DND-41 (cell line): Measurements from ENCODE around the gene OLFML1.

Experiments used
- EZH2 ChIP-seq: IDR thresholded peaks from 3 replicates; pipeline ENCODE4 v1.6.1; 2012; ENCODE audit warnings: borderline replicate concordance, low read depth, mild to moderate bottlenecking, moderate library complexity, low read length, inconsistent platforms; ENCODE audit not compliant: severe bottlenecking
- TF ChIP-seq, protein P1 (sequence below): IDR thresholded peaks from 2 replicates; pipeline ENCODE4 v1.5.1; 2012; ENCODE audit warnings: borderline replicate concordance, low read length, moderate library complexity, mild to moderate bottlenecking; ENCODE audit not compliant: poor library complexity, severe bottlenecking; ENCODE audit errors: extremely low read depth

DNA sequence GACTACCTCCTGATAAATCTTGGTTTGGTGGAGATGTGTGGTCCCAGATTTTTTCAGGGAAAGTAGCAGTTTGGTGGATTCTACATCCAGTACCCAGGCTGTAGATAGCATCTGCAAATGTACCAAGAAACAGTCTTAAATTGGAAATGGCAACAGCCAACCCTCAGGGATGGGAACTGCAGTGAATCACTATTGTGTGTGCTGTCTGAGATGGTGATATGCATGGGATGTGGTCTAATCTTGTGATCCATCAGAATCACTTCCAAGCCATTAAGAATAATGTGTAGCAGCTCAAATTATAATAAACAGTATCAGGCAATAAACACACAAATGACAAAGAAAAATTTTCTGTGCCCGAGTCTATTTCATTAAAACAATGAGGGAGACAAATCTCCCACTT is 3.4 kb downstream of the OLFML1 start:
- TF ChIP-seq, protein P1, sequence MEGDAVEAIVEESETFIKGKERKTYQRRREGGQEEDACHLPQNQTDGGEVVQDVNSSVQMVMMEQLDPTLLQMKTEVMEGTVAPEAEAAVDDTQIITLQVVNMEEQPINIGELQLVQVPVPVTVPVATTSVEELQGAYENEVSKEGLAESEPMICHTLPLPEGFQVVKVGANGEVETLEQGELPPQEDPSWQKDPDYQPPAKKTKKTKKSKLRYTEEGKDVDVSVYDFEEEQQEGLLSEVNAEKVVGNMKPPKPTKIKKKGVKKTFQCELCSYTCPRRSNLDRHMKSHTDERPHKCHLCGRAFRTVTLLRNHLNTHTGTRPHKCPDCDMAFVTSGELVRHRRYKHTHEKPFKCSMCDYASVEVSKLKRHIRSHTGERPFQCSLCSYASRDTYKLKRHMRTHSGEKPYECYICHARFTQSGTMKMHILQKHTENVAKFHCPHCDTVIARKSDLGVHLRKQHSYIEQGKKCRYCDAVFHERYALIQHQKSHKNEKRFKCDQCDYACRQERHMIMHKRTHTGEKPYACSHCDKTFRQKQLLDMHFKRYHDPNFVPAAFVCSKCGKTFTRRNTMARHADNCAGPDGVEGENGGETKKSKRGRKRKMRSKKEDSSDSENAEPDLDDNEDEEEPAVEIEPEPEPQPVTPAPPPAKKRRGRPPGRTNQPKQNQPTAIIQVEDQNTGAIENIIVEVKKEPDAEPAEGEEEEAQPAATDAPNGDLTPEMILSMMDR = no peak
- no peak for TF ChIP-seq EZH2
